HEK293 (cell line): Measurements from ENCODE around the gene RUFY1.
"Not testable (repeated sequence)": the region's sequence is repeated elsewhere in the genome, so short reads cannot be mapped to it uniquely, and the experiment has no call there.

Source experiments
- CTCF ChIA-PET: fragments of 350-600 bp; formaldehyde crosslinking; extraction: SDS; loops from one replicate; lab custom pipeline; 2021; ENCODE audit warnings: antibody characterized with exemption; lab: Yijun Ruan, JAX
- POLR2A ChIA-PET: fragments of 300-600 bp; formaldehyde crosslinking; extraction: SDS; loops from one replicate; lab custom pipeline; 2020; ENCODE audit warnings: antibody characterized with exemption, inconsistent platforms; lab: Yijun Ruan, JAX
- H3K27ac ChIP-seq: fragments of 200-500 bp; sonication (Bioruptor generic); 2 replicates; pipeline ENCODE4 v1.5.1; 2014; ENCODE audit warnings: low read depth, low read length, control low read depth, inconsistent platforms; ENCODE audit errors: extremely low read depth
- H3K36me3 ChIP-seq, 2 experiments: fragments of 200-500 bp in 1 of 2; sonication (Bioruptor generic) in 1 of 2; 1 replicate in 1 of 2; 2 replicates in 1 of 2; pipeline ENCODE4 v1.5.1; 2014 to 2017; ENCODE audit warnings: inconsistent platforms in 2 of 2, low read length in 2 of 2; ENCODE audit not compliant: control insufficient read depth in 2 of 2, insufficient read depth in 1 of 2
- H3K4me1 ChIP-seq: fragments of 200-500 bp; sonication (Bioruptor generic); 2 replicates; pipeline ENCODE4 v1.5.1; 2014; ENCODE audit warnings: mild to moderate bottlenecking, low read length, inconsistent platforms; ENCODE audit not compliant: control insufficient read depth, insufficient read depth
- H3K4me3 ChIP-seq: 2 replicates; pipeline ENCODE4 v1.5.1; 2011; ENCODE audit warnings: low read depth, mild to moderate bottlenecking, control low read depth, low read length, moderate library complexity
- H3K9me3 ChIP-seq: fragments of 200-500 bp; sonication (Bioruptor generic); 2 replicates; pipeline ENCODE4 v1.5.1; 2014; ENCODE audit warnings: low read depth, low read length, inconsistent platforms; ENCODE audit not compliant: control insufficient read depth, insufficient read depth
- KLF17 ChIP-seq: fragments of 450-650 bp; formaldehyde crosslinking; IDR thresholded peaks from 2 replicates; pipeline ENCODE4 v1.5.1; 2016; ENCODE audit warnings: missing biosample characterization, missing genetic modification characterization
- OSR2 ChIP-seq: fragments of 450-650 bp; formaldehyde crosslinking; IDR thresholded peaks from 2 replicates; pipeline ENCODE4 v1.5.1; 2016; ENCODE audit warnings: missing biosample characterization, missing genetic modification characterization
- PRDM10 ChIP-seq: fragments of 450-650 bp; formaldehyde crosslinking; IDR thresholded peaks from 2 replicates; pipeline ENCODE4 v1.5.1; 2016; ENCODE audit warnings: missing biosample characterization, missing genetic modification characterization
- PRDM6 ChIP-seq: fragments of 450-650 bp; formaldehyde crosslinking; IDR thresholded peaks from 2 replicates; pipeline ENCODE4 v1.5.1; 2017; ENCODE audit warnings: missing biosample characterization, missing genetic modification characterization
- REPIN1 ChIP-seq: fragments of 450-650 bp; formaldehyde crosslinking; IDR thresholded peaks from 2 replicates; pipeline ENCODE4 v1.5.1; 2017; ENCODE audit warnings: missing biosample characterization, missing genetic modification characterization, low read depth
- SALL2 ChIP-seq: fragments of 450-650 bp; formaldehyde crosslinking; IDR thresholded peaks from 2 replicates; pipeline ENCODE4 v1.5.0; 2017; ENCODE audit warnings: missing biosample characterization, mild to moderate bottlenecking, missing genetic modification characterization, borderline replicate concordance
- ZBTB49 ChIP-seq: fragments of 450-650 bp; formaldehyde crosslinking; IDR thresholded peaks from 2 replicates; pipeline ENCODE4 v1.5.1; 2016; ENCODE audit warnings: missing biosample characterization, missing genetic modification characterization, low read depth
- ZNF121 ChIP-seq: fragments of 450-650 bp; formaldehyde crosslinking; IDR thresholded peaks from 2 replicates; pipeline ENCODE4 v1.5.1; 2016; ENCODE audit warnings: missing biosample characterization, missing genetic modification characterization
- ZNF221 ChIP-seq: fragments of 450-650 bp; formaldehyde crosslinking; IDR thresholded peaks from 2 replicates; pipeline ENCODE4 v1.5.1; 2017; ENCODE audit warnings: missing biosample characterization, missing genetic modification characterization, borderline replicate concordance
- ZNF266 ChIP-seq: fragments of 450-650 bp; formaldehyde crosslinking; IDR thresholded peaks from 2 replicates; pipeline ENCODE4 v1.5.1; 2016; ENCODE audit warnings: missing biosample characterization, missing genetic modification characterization, low read depth
- ZNF292 ChIP-seq: fragments of 450-650 bp; formaldehyde crosslinking; IDR thresholded peaks from 2 replicates; pipeline ENCODE4 v1.5.1; 2016; ENCODE audit warnings: low read depth, missing biosample characterization, missing genetic modification characterization, borderline replicate concordance
- ZNF335 ChIP-seq: fragments of 450-650 bp; formaldehyde crosslinking; conservative IDR thresholded peaks from 2 replicates; pipeline ENCODE4 v1.5.1; 2016; ENCODE audit warnings: missing biosample characterization, missing genetic modification characterization
- ZNF366 ChIP-seq: fragments of 450-650 bp; formaldehyde crosslinking; conservative IDR thresholded peaks from 2 replicates; pipeline ENCODE4 v1.5.1; 2016; ENCODE audit warnings: missing biosample characterization, missing genetic modification characterization
- ZNF426 ChIP-seq: fragments of 450-650 bp; formaldehyde crosslinking; IDR thresholded peaks from 2 replicates; pipeline ENCODE4 v1.5.1; 2017; ENCODE audit warnings: missing biosample characterization, missing genetic modification characterization, mild to moderate bottlenecking, inconsistent platforms, moderate library complexity
- ZNF449 ChIP-seq: fragments of 450-650 bp; formaldehyde crosslinking; IDR thresholded peaks from 2 replicates; pipeline ENCODE4 v1.5.1; 2017; ENCODE audit warnings: missing biosample characterization, mild to moderate bottlenecking, missing genetic modification characterization, moderate library complexity
- ZNF48 ChIP-seq: fragments of 450-650 bp; formaldehyde crosslinking; IDR thresholded peaks from 2 replicates; pipeline ENCODE4 v1.5.1; 2016; ENCODE audit warnings: missing biosample characterization, missing genetic modification characterization
- ZNF488 ChIP-seq: fragments of 450-650 bp; formaldehyde crosslinking; IDR thresholded peaks from 2 replicates; pipeline ENCODE4 v1.5.1; 2016; ENCODE audit warnings: missing biosample characterization, missing genetic modification characterization
- ZNF501 ChIP-seq: fragments of 450-650 bp; formaldehyde crosslinking; IDR thresholded peaks from 2 replicates; pipeline ENCODE4 v1.5.1; 2016; ENCODE audit warnings: missing biosample characterization, missing genetic modification characterization
- ZNF521 ChIP-seq: fragments of 450-650 bp; formaldehyde crosslinking; IDR thresholded peaks from 2 replicates; pipeline ENCODE4 v1.5.1; 2017; ENCODE audit warnings: missing biosample characterization, mild to moderate bottlenecking, missing genetic modification characterization
- ZNF529 ChIP-seq: fragments of 450-650 bp; formaldehyde crosslinking; IDR thresholded peaks from 2 replicates; pipeline ENCODE4 v1.5.1; 2017; ENCODE audit warnings: missing genetic modification characterization, missing biosample characterization; ENCODE audit not compliant: insufficient replicate concordance
- ZNF555 ChIP-seq: fragments of 450-650 bp; formaldehyde crosslinking; conservative IDR thresholded peaks from 2 replicates; pipeline ENCODE4 v1.5.1; 2017; ENCODE audit warnings: missing biosample characterization, mild to moderate bottlenecking, missing genetic modification characterization, inconsistent platforms
- ZNF610 ChIP-seq: fragments of 450-650 bp; formaldehyde crosslinking; IDR thresholded peaks from 2 replicates; pipeline ENCODE4 v1.5.1; 2016; ENCODE audit warnings: missing biosample characterization, missing genetic modification characterization, borderline replicate concordance
- ZNF654 ChIP-seq: fragments of 450-650 bp; formaldehyde crosslinking; IDR thresholded peaks from 2 replicates; pipeline ENCODE4 v1.5.1; 2016; ENCODE audit warnings: low read depth, missing biosample characterization, missing genetic modification characterization
- ZNF658 ChIP-seq: fragments of 450-650 bp; formaldehyde crosslinking; IDR thresholded peaks from 2 replicates; pipeline ENCODE4; 2016; ENCODE audit warnings: missing biosample characterization, missing genetic modification characterization
- ZNF660 ChIP-seq: fragments of 450-650 bp; IDR thresholded peaks from 2 replicates; pipeline ENCODE4 v1.5.1; 2018; ENCODE audit warnings: missing biosample characterization, mild to moderate bottlenecking, missing genetic modification characterization
- ZNF785 ChIP-seq: fragments of 450-650 bp; formaldehyde crosslinking; IDR thresholded peaks from 2 replicates; pipeline ENCODE4 v1.5.1; 2016; ENCODE audit warnings: missing biosample characterization, missing genetic modification characterization

The RUFY1 gene

GRCh38 chr5:179550511-179551342 lies at the start of gene RUFY1 (continued):
- TF ChIP-seq ZNF426 (tag by site-specific recombination) (no peak), OSR2 (no peak), ZNF501 (no peak), ZNF610 (tag by site-specific recombination) (no peak), REPIN1 (no peak), ZNF48 (tag by site-specific recombination) (no peak), ZNF660 (tag by site-specific recombination) (no peak), ZNF292 (tag by site-specific recombination) (no peak), ZNF654 (tag by site-specific recombination) (no peak), ZNF785 (tag by site-specific recombination) (no peak), ZNF449 (tag by site-specific recombination) (no peak), ZNF658 (tag by site-specific recombination) (no peak), ZNF529 (no peak), ZNF335 (tag by site-specific recombination) (peak; percentile 98), ZNF488 (tag by site-specific recombination) (no peak), ZNF555 (tag by site-specific recombination) (no peak), SALL2 (tag by site-specific recombination) (no peak), KLF17 (no peak), ZNF366 (tag by site-specific recombination) (no peak), ZBTB49 (tag by site-specific recombination) (no peak), ZNF221 (no peak), PRDM6 (no peak), PRDM10 (no peak), ZNF121 (no peak), ZNF521 (tag by site-specific recombination) (no peak), ZNF266 (tag by site-specific recombination) (no peak)

- CTCF ChIA-PET, H3K4me3 ChIP-seq, H3K36me3 ChIP-seq, H3K27ac ChIP-seq, H3K9me3 ChIP-seq, H3K4me1 ChIP-seq, POLR2A ChIA-PET: not testable (repeated sequence)
These were observed 48.4 kb upstream of the RUFY1 start for GRCh38 chr5:179501997-179502396.
